Loucy (cell line): ENCODE data around the gene CYB561A3.

Experiments used
- H2AFZ ChIP-seq: fragments of 200-600 bp; sonication (generic); 2 replicates; pipeline ENCODE4 v1.6.0; 2016; ENCODE audit warnings: antibody characterized with exemption, mild to moderate bottlenecking, low read length, moderate library complexity
- H3F3A ChIP-seq: fragments of 200-600 bp; 2 replicates; pipeline ENCODE4 v1.6.0; 2016; ENCODE audit warnings: antibody characterized with exemption, low read depth, mild to moderate bottlenecking
- H3K27me3 ChIP-seq: fragments of 200-600 bp; sonication (generic); 2 replicates; pipeline ENCODE4 v1.6.1; 2014; ENCODE audit warnings: low read length, mild to moderate bottlenecking; ENCODE audit not compliant: insufficient read depth, poor library complexity, severe bottlenecking
- H3K36me3 ChIP-seq: fragments of 200-600 bp; sonication (generic); 2 replicates; pipeline ENCODE4 v1.6.1; 2016; ENCODE audit warnings: low read length; ENCODE audit not compliant: insufficient read depth
- H3K4me1 ChIP-seq: fragments of 200-600 bp; sonication (generic); 2 replicates; pipeline ENCODE4 v1.5.1; 2014; ENCODE audit warnings: low read length, mild to moderate bottlenecking; ENCODE audit not compliant: insufficient read depth, poor library complexity, severe bottlenecking
- H3K4me2 ChIP-seq: fragments of 200-600 bp; sonication (generic); 2 replicates; pipeline ENCODE4 v1.6.0; 2014; ENCODE audit warnings: antibody characterized with exemption, low read length, low read depth, mild to moderate bottlenecking; ENCODE audit not compliant: poor library complexity, severe bottlenecking
- H3K4me3 ChIP-seq: fragments of 200-600 bp; sonication (generic); 2 replicates; pipeline ENCODE4 v1.5.1; 2014; ENCODE audit warnings: low read length, mild to moderate bottlenecking, mixed read lengths; ENCODE audit not compliant: poor library complexity, severe bottlenecking
- H3K79me2 ChIP-seq: fragments of 200-600 bp; sonication (generic); 2 replicates; pipeline ENCODE4 v1.6.1; 2014; ENCODE audit warnings: low read length; ENCODE audit not compliant: insufficient read depth
- H3K9ac ChIP-seq: fragments of 200-600 bp; sonication (generic); 2 replicates; pipeline ENCODE4 v1.6.0; 2014; ENCODE audit warnings: mild to moderate bottlenecking, low read depth, low read length, moderate library complexity; ENCODE audit not compliant: poor library complexity, severe bottlenecking
- H3K9me2 ChIP-seq: fragments of 200-600 bp; sonication (generic); replicated peaks from 2 replicates; pipeline ENCODE4 v1.6.1; 2016; ENCODE audit warnings: low read depth, low read length, mixed read lengths
- H3K9me3 ChIP-seq: fragments of 200-600 bp; sonication (generic); 2 replicates; pipeline ENCODE4 v1.6.1; 2014; ENCODE audit warnings: mild to moderate bottlenecking, antibody characterized with exemption, low read length, low read depth; ENCODE audit not compliant: insufficient read depth
- H4K20me1 ChIP-seq: fragments of 200-600 bp; sonication (generic); 2 replicates; pipeline ENCODE4 v1.6.0; 2014; ENCODE audit warnings: antibody characterized with exemption, low read length, mild to moderate bottlenecking; ENCODE audit not compliant: insufficient read depth, poor library complexity, severe bottlenecking
- EZH2phosphoT487 ChIP-seq: fragments of 200-600 bp; IDR thresholded peaks from 2 replicates; pipeline ENCODE4 v1.6.1; 2018; ENCODE audit warnings: antibody characterized with exemption, mild to moderate bottlenecking, moderate library complexity, borderline replicate concordance
- TF ChIP-seq, protein P1 (sequence below): fragments of 200-600 bp; sonication (generic); conservative IDR thresholded peaks from 2 replicates; pipeline ENCODE4 v1.5.1; 2014; ENCODE audit warnings: mild to moderate bottlenecking, antibody characterized with exemption, low read length

CYB561A3 gene, protein sequence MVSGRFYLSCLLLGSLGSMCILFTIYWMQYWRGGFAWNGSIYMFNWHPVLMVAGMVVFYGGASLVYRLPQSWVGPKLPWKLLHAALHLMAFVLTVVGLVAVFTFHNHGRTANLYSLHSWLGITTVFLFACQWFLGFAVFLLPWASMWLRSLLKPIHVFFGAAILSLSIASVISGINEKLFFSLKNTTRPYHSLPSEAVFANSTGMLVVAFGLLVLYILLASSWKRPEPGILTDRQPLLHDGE

DNA sequence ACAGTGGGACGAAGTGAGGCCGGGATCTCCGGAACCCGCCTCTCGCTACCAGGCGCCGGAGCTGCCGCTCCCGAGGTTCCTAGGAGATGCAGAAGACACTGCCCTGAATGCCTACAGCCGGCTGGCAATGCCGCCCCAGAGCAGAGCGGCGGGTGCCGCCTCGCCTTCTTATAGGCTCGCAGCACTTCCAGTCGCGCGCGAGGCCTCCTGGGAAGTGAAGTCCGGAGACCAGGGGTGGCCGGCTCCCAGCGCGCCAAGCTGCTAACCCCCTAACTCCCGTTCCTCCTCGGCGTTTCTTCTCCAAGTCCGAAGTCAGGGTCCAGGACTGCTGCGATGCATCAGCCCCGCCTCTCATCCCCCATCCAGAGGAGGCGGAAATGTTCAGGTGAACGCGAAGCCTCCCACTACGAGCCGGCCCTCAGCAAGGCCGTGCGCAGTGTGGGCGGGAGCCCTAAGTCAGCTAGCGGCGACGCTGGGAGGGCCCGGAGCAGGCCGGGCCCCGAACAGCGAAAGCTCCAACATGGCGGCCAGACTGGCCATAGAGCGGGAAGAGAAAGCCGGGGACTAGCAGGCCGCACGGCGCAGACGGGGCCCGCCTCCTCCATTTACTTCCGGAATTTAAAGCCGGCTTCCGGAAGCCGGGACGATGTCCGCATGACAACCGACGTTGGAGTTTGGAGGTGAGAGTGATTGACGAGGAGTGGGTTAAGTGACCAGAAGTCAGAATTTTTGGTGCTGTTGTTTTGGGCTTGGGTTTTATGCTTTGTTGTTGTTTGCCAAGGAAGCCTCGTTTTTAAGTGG is at the start of gene CYB561A3, which contains the start of gene TMEM138:
TSS of gene CYB561A3 (minus strand) at position 142 of the 801 bp plus-strand sequence. CDS start 5,169 bp downstream, outside the sequence.
TSS of gene TMEM138 (plus strand) at position 634 of the 801 bp plus-strand sequence. CDS start 2,017 bp downstream, outside the sequence.
- Histone ChIP-seq H3K4me1 (peaks cover 21% of the 10 kb centered on the region), H3K4me3 (peak within 1 kb of the TSS; percentile 93), H3K4me2 (peak within 1 kb of the TSS; percentile 100), H3K9ac (peak within 1 kb of the TSS; percentile 95), H3K27me3 (no peaks in the 10 kb centered on the region), H4K20me1 (peaks cover 6% of the 10 kb centered on the region), H3K9me2 (no peaks in the 10 kb centered on the region), H3F3A (no peaks in the 10 kb centered on the region), H3K79me2 (peaks cover 47% of the 10 kb centered on the region), H2AFZ (peak within 1 kb of the TSS; percentile 82), H3K9me3 (no peaks in the 10 kb centered on the region), H3K36me3 (peaks cover 26% of the 10 kb centered on the region; the same call in 1 of the 2 replicates)
- TF ChIP-seq, protein P1, sequence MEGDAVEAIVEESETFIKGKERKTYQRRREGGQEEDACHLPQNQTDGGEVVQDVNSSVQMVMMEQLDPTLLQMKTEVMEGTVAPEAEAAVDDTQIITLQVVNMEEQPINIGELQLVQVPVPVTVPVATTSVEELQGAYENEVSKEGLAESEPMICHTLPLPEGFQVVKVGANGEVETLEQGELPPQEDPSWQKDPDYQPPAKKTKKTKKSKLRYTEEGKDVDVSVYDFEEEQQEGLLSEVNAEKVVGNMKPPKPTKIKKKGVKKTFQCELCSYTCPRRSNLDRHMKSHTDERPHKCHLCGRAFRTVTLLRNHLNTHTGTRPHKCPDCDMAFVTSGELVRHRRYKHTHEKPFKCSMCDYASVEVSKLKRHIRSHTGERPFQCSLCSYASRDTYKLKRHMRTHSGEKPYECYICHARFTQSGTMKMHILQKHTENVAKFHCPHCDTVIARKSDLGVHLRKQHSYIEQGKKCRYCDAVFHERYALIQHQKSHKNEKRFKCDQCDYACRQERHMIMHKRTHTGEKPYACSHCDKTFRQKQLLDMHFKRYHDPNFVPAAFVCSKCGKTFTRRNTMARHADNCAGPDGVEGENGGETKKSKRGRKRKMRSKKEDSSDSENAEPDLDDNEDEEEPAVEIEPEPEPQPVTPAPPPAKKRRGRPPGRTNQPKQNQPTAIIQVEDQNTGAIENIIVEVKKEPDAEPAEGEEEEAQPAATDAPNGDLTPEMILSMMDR = no peak
- no peak for TF ChIP-seq EZH2phosphoT487

- H2AFZ ChIP-seq = no peak overlapping the region
- no peak overlapping the region for H3K4me3 ChIP-seq
- TF ChIP-seq EZH2phosphoT487 = no peak
- TF ChIP-seq, protein P1 = no peak
- H3F3A ChIP-seq = peaks cover 3% of the 10 kb centered on the region; the same call in 1 of the 2 replicates
- peaks cover 5% of the 10 kb centered on the region for H4K20me1 ChIP-seq
- H3K79me2 ChIP-seq = no peaks in the 10 kb centered on the region
- H3K9me2 ChIP-seq = no peaks in the 10 kb centered on the region
- no peak overlapping the region for H3K9ac ChIP-seq
- H3K4me2 ChIP-seq = no peak overlapping the region
- no peaks in the 10 kb centered on the region for H3K4me1 ChIP-seq
- H3K9me3 ChIP-seq = no peaks in the 10 kb centered on the region
- H3K27me3 ChIP-seq = no peaks in the 10 kb centered on the region
- H3K36me3 ChIP-seq = peaks cover 93% of the 10 kb centered on the region; the same call in 1 of the 2 replicates
These were observed 45.5 kb upstream of the CYB561A3 start for GRCh38 chr11:61406991-61407728.

GRCh38 chr11:61406067-61406466 is 44.4 kb upstream of the CYB561A3 start:
- H2AFZ ChIP-seq = no peak overlapping the region
- no peak overlapping the region for H3K9ac ChIP-seq
- H3K4me3 ChIP-seq = no peak overlapping the region
- no peaks in the 10 kb centered on the region for H3K27me3 ChIP-seq
- peaks cover 3% of the 10 kb centered on the region; the same call in 1 of the 2 replicates for H3F3A ChIP-seq
- no peaks in the 10 kb centered on the region for H3K4me1 ChIP-seq
- no peaks in the 10 kb centered on the region for H3K79me2 ChIP-seq
- H3K9me3 ChIP-seq = no peaks in the 10 kb centered on the region
- H4K20me1 ChIP-seq = peaks cover 5% of the 10 kb centered on the region
- H3K4me2 ChIP-seq = no peak overlapping the region
- TF ChIP-seq EZH2phosphoT487 = no peak
- TF ChIP-seq, protein P1 = no peak
- H3K9me2 ChIP-seq = no peaks in the 10 kb centered on the region
- H3K36me3 ChIP-seq = peaks cover 92% of the 10 kb centered on the region; the same call in 1 of the 2 replicates
